K562 (cell line): ENCODE measurements around the gene SGMS1. TPM values are rescaled to one million over a fixed set of nuclear protein-coding genes. Genes with fewer than 3 reads are reported as not detected.
"Not testable (repeated sequence)": the region's sequence is repeated elsewhere in the genome, so short reads cannot be mapped to it uniquely, and the experiment has no call there.

ENCODE experiments used
- ATAC-seq: fragments of 200-7000 bp; cut with Tn5 transposase; 3 replicates; pipeline ENCODE4 v1.9.1; 2020; ENCODE audit warnings: moderate library complexity
- BruUV-seq: library from RNA; stranded (reverse); fragments of 400-500 nt; replicated peaks from 2 replicates; lab custom pipeline; 2021; lab: Mats Ljungman, UMichigan
- CTCF ChIA-PET: fragments of 300-600 bp; formaldehyde crosslinking; extraction: SDS; loops from one replicate; lab custom pipeline; 2021; ENCODE audit warnings: low intra/inter-chr PET ratio; lab: Yijun Ruan, JAX
- POLR2A ChIA-PET: fragments of 300-600, 350-650 bp; sonication (Branson Sonifier 250); formaldehyde crosslinking; extraction: SDS; loops from one replicate; lab custom pipeline; 2021; ENCODE audit warnings: antibody characterized with exemption, inconsistent platforms; lab: Yijun Ruan, JAX
- DNase-seq, 4 experiments: peaks; one replicate each; pipeline versions ENCODE4 v3.0.0 to v3.0.0-alpha.2; 2011 to 2018; ENCODE audit warnings: low spot score in 3 of 4, mixed read lengths in 3 of 4; ENCODE audit errors: extremely low read depth in 1 of 4
- FAIRE-seq: peaks from 2 replicates; lab custom pipeline; 2011; peaks lifted over from hg19 to GRCh38; lab: Jason Lieb, UNC
- H2AFZ ChIP-seq: 2 replicates; pipeline ENCODE4 v1.6.0; 2011; ENCODE audit warnings: low read depth, low read length, control low read depth, inconsistent platforms
- H3K27ac ChIP-seq: fragments of 200-600 bp; 3 replicates; pipeline ENCODE4 v1.8.0; 2011; ENCODE audit warnings: low read depth, mild to moderate bottlenecking, control low read depth, inconsistent platforms, low read length, moderate library complexity, mixed read lengths; ENCODE audit errors: extremely low read depth
- H3K27me3 ChIP-seq, 2 experiments: fragments of 300-600 bp in 1 of 2; 2 replicates in 1 of 2; 3 replicates in 1 of 2; pipeline versions ENCODE4 v1.6.0 to v1.8.0; 2011; ENCODE audit warnings: inconsistent platforms in 2 of 2, low read length in 2 of 2, mild to moderate bottlenecking in 1 of 2, mixed read lengths in 1 of 2, moderate library complexity in 1 of 2; ENCODE audit not compliant: control insufficient read depth in 2 of 2, insufficient read depth in 2 of 2
- H3K36me3 ChIP-seq: fragments of 300-600 bp; 3 replicates; pipeline ENCODE4 v1.8.0; 2011; ENCODE audit warnings: mild to moderate bottlenecking, low read length, inconsistent platforms; ENCODE audit not compliant: control insufficient read depth, insufficient read depth
- H3K4me1 ChIP-seq, 2 experiments: fragments of 200-600 bp in 1 of 2; replicated peaks in 1 of 2; 2 replicates in 1 of 2; 3 replicates in 1 of 2; pipeline versions ENCODE4 v1.5.1 to v1.8.0; 2011; ENCODE audit warnings: inconsistent platforms in 2 of 2, low read length in 2 of 2, mild to moderate bottlenecking in 1 of 2, mixed read lengths in 1 of 2, moderate library complexity in 1 of 2; ENCODE audit not compliant: control insufficient read depth in 2 of 2, insufficient read depth in 2 of 2
- H3K4me2 ChIP-seq: 2 replicates; pipeline ENCODE4 v1.6.1; 2011; ENCODE audit warnings: low read length, control low read depth, inconsistent platforms, mixed read lengths; ENCODE audit not compliant: insufficient read depth
- H3K4me3 ChIP-seq: fragments of 200-600 bp; sonication (generic), shearing (Covaris generic); 2 replicates; pipeline ENCODE4 v1.5.1; 2016; ENCODE audit warnings: control low read depth, inconsistent platforms
- H3K79me2 ChIP-seq: fragments of 200-600 bp; 3 replicates; pipeline ENCODE4 v1.8.0; 2011; ENCODE audit warnings: low read length, inconsistent platforms; ENCODE audit not compliant: control insufficient read depth, insufficient read depth
- H3K9ac ChIP-seq, 2 experiments: 2 replicates each; pipeline versions ENCODE4 v1.6.0 to v1.6.1; 2011; ENCODE audit warnings: low read depth in 2 of 2, low read length in 2 of 2, control low read depth in 1 of 2, inconsistent platforms in 1 of 2, mild to moderate bottlenecking in 1 of 2, mixed read lengths in 1 of 2; ENCODE audit not compliant: insufficient read depth in 1 of 2
- H3K9me1 ChIP-seq: one replicate; pipeline ENCODE4 v1.6.0; 2011; ENCODE audit warnings: inconsistent platforms, mild to moderate bottlenecking, low read length, moderate library complexity; ENCODE audit not compliant: control insufficient read depth, insufficient read depth
- H3K9me3 ChIP-seq: replicated peaks from 2 replicates; pipeline ENCODE4 v1.5.1; 2011; ENCODE audit warnings: low read depth, low read length, inconsistent platforms; ENCODE audit not compliant: control insufficient read depth, insufficient read depth
- H4K20me1 ChIP-seq: replicated peaks from 2 replicates; pipeline ENCODE4 v1.6.1; 2011; ENCODE audit warnings: low read length, inconsistent platforms, mixed read lengths; ENCODE audit not compliant: control insufficient read depth, insufficient read depth
- BCOR ChIP-seq: fragments of 450-650 bp; IDR thresholded peaks from 2 replicates; pipeline ENCODE4 v1.6.1; 2016
- DACH1 ChIP-seq: fragments of 450-650 bp; IDR thresholded peaks from 2 replicates; pipeline ENCODE4 v1.6.1; 2018; ENCODE audit not compliant: partially characterized antibody
- HDAC1 ChIP-seq, 2 experiments: fragments of 450-650 bp; IDR thresholded peaks; 2 replicates each; pipeline ENCODE4 v1.6.1; 2016 to 2017; ENCODE audit warnings: inconsistent platforms in 1 of 2, mild to moderate bottlenecking in 1 of 2, moderate library complexity in 1 of 2
- KDM1A ChIP-seq, 2 experiments: fragments of 450-650 bp; IDR thresholded peaks; 2 replicates each; pipeline ENCODE4 v1.6.1; 2016; ENCODE audit warnings: mild to moderate bottlenecking in 2 of 2
- TRIM28 ChIP-seq: fragments of 450-650 bp; IDR thresholded peaks from 2 replicates; pipeline ENCODE4 v1.6.1; 2017
- ZNF146 ChIP-seq: IDR thresholded peaks from one replicate; pipeline ENCODE4 v1.6.1; 2018; ENCODE audit warnings: missing compliant biosample characterization; ENCODE audit not compliant: unreplicated experiment
- WGBS: fragments of 100-300 bp; shearing (Covaris generic); methylation state at CpG from one replicate; pipeline ENCODE4 v1.1.6; 2016; ENCODE audit warnings: low coverage, mixed read lengths; ENCODE audit not compliant: insufficient coverage; ENCODE audit errors: missing lambda C conversion rate; 5-methylcytosine and 5-hydroxymethylcytosine counted together
- in situ Hi-C: fragments of 300-500 bp; cut with MboI; formaldehyde crosslinking; loops from 4 replicates; pipeline ENCODE4 v1.15.0; 2018; ENCODE audit warnings: inconsistent platforms, mixed read lengths
- intact Hi-C: fragments of 100-400 bp; cut with micrococcal nuclease; formaldehyde crosslinking; loops from 2 replicates; pipeline ENCODE4 v1.14.2; 2022
- polyA plus RNA-seq, 8 experiments: library from polyadenylated mRNA; depleted of rRNA in 4 of 8; stranded (reverse) in 5 of 8; unstranded in 3 of 8; fragments of >200 nt; fragmentation: Nextera tagmentation in 2 of 8; fragmentation: Illumina TruSeq in 1 of 8; extraction: Ambion mirVana in 2 of 8; extraction: Trizol in 1 of 8; gene quantifications; 2 replicates each; pipeline versions ENCODE4 v1.2.1 to v1.2.3, GENCODE V29; 2011 to 2014; ENCODE audit warnings: inconsistent platforms in 1 of 8, missing spikeins in 1 of 8
- total RNA-seq, 7 experiments: library from RNA; depleted of rRNA in 6 of 7; stranded (reverse); fragments of >200 nt in 6 of 7; fragmentation: Illumina TruSeq in 2 of 7; extraction: Trizol in 2 of 7; gene quantifications; 2 replicates each; pipeline versions ENCODE4 v1.2.1 to v1.2.3, GENCODE V29; 2011 to 2021; ENCODE audit warnings: low replicate concordance in 1 of 7

The SGMS1 gene
- total and polyA plus RNA-seq, 9 of the 15 experiments (the other 6 are each of a cell fraction or from before 2014, with no cell fraction given): 22.6 to 232 (median 82.2) TPM

DNA sequence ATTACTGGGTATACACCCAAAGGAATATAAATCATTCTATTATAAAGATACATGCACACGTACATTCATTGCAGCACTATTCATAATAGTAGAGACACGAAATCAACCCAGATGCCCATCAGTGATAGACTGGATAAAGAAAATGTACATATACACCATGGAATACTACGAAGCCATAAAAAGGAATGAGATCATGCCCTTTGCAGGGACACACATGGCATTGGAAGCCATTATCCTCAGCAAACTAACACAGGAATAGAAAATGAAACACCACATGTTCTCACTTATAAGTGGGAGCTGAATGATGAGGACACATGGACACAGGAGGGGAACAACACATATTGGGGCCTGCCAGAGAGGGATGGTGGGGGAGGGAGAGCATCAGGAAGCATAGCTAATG lies 74.6 kb downstream of the SGMS1 start:
- H3K4me2 ChIP-seq, H3K27me3 ChIP-seq, intact Hi-C loops, DNase-seq, H3K36me3 ChIP-seq, H3K9me3 ChIP-seq, FAIRE-seq, CTCF ChIA-PET, H3K9me1 ChIP-seq, BruUV-seq, in situ Hi-C loops, H2AFZ ChIP-seq, H4K20me1 ChIP-seq, ATAC-seq, H3K9ac ChIP-seq, H3K4me3 ChIP-seq: not testable (repeated sequence)
- 76% methylated on average over 3 of the region's 3 CpGs for WGBS
- Histone ChIP-seq H3K79me2 (peaks cover 98% of the 10 kb centered on the region), H3K27ac (peak overlapping the region; percentile 63; the same call in 2 of the 3 replicates), H3K4me1 (peaks cover 39 to 52% of the 10 kb centered on the region in 2 experiments)
- TF ChIP-seq KDM1A (IDR thresholded peaks at IDR 0.05) (peak in 1 of 2 experiments; percentile 61; a peak in 2 of 4 replicates), HDAC1 (IDR thresholded peaks at IDR 0.05) (peak in 1 of 2 experiments; percentile 37; a peak in 1 of 4 replicates), DACH1 (peak; percentile 27), BCOR (peak; percentile 52; the same call in 1 of the 2 replicates), ZNF146 (peak; percentile 92)
- POLR2A ChIA-PET: interaction anchor here (0.8 to 1.9 kb wide), 3 partner anchors 10 to 199 kb away, joined by 3 to 7 read pairs (median 6); no protein-coding TSS in a partner anchor

GRCh38 chr10:50548481-50548880 lies 75.3 kb downstream of the SGMS1 start:
- Histone ChIP-seq H3K79me2 (peaks cover 98% of the 10 kb centered on the region), H3K4me1 (peaks cover 35 to 58% of the 10 kb centered on the region in 2 experiments)
- intact Hi-C loops, POLR2A ChIA-PET, in situ Hi-C loops, H3K27ac ChIP-seq, H3K9me3 ChIP-seq, H3K4me2 ChIP-seq, H4K20me1 ChIP-seq, DNase-seq, ATAC-seq, H3K4me3 ChIP-seq, H3K9me1 ChIP-seq, CTCF ChIA-PET, H3K9ac ChIP-seq, H3K27me3 ChIP-seq, FAIRE-seq, H2AFZ ChIP-seq, H3K36me3 ChIP-seq, BruUV-seq: not testable (repeated sequence)
- WGBS: 100% methylated on average over 1 of the region's 1 CpG
- TF ChIP-seq TRIM28: 0 out of 2 replicates have a peak, but pooled peaks have one; percentile 1
